Activated CD4-positive, alpha-beta memory T cell treated with anti-CD3 and anti-CD28 coated beads for 36 hours (primary cell): Measurements from ENCODE around the gene SEC11A. TPM values are rescaled to one million over a fixed set of nuclear protein-coding genes. Genes with fewer than 3 reads are reported as not detected.

Source experiments
- CTCF ChIA-PET: fragments of 350-600 bp; sonication (Branson Sonifier 250); formaldehyde crosslinking; loops from one replicate; lab custom pipeline; 2021; ENCODE audit warnings: antibody characterized with exemption, inconsistent platforms; lab: Charles Lee
- POLR2A ChIA-PET: fragments of 350-600 bp; sonication (Branson Sonifier 250); formaldehyde crosslinking; loops from one replicate; lab custom pipeline; 2021; ENCODE audit warnings: antibody characterized with exemption; lab: Charles Lee
- DNase-seq: peaks from one replicate; pipeline ENCODE4 v3.0.0-alpha.2; 2020
- H3K27ac Mint-ChIP-seq: one replicate; pipeline ENCODE4 v1.8.0; 2021; ENCODE audit warnings: mixed read lengths
- H3K27me3 Mint-ChIP-seq: one replicate; pipeline ENCODE4 v1.8.0; 2021; ENCODE audit warnings: mixed read lengths
- H3K36me3 Mint-ChIP-seq: one replicate; pipeline ENCODE4 v1.8.0; 2021; ENCODE audit warnings: mixed read lengths
- H3K4me1 Mint-ChIP-seq: one replicate; pipeline ENCODE4 v1.8.0; 2021; ENCODE audit warnings: low read depth, mixed read lengths
- H3K4me3 Mint-ChIP-seq: one replicate; pipeline ENCODE4 v1.8.0; 2021; ENCODE audit warnings: mild to moderate bottlenecking, mixed read lengths
- H3K9me3 Mint-ChIP-seq: one replicate; pipeline ENCODE4 v1.8.0; 2021; ENCODE audit warnings: mixed read lengths
- intact Hi-C: fragments of 100-400 bp; cut with micrococcal nuclease; formaldehyde crosslinking; loops from one replicate; pipeline ENCODE4 v1.15.1; 2023
- total RNA-seq, 2 experiments: library from RNA; stranded (reverse); gene quantifications; one replicate each; pipeline ENCODE4 v1.2.3, GENCODE V29; 2021

SEC11A gene
- total RNA-seq, 2 experiments from 2014 or later, result 132 to 136 TPM

DNA sequence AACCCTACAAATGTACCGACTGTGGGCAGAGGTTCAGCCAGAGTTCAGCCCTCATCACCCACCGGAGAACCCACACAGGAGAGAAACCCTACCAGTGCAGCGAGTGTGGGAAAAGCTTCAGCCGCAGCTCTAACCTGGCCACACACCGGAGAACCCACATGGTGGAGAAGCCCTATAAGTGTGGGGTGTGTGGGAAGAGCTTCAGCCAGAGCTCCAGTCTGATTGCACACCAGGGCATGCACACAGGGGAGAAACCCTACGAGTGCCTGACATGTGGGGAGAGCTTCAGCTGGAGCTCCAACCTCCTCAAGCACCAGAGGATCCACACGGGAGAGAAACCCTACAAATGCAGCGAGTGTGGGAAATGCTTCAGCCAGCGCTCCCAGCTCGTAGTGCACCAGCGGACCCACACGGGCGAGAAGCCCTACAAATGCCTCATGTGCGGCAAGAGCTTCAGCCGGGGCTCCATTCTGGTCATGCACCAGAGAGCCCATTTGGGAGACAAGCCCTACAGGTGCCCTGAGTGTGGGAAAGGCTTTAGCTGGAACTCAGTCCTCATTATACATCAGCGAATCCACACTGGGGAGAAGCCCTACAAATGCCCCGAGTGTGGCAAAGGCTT, 94.5 kb downstream of the SEC11A start:
- intact Hi-C loops, result no loop called here
- POLR2A ChIA-PET, result interaction anchor here (1.2 to 1.7 kb wide), 2 partner anchors 10 to 11 kb away, joined by 3 to 4 read pairs; no protein-coding TSS in a partner anchor

DNA sequence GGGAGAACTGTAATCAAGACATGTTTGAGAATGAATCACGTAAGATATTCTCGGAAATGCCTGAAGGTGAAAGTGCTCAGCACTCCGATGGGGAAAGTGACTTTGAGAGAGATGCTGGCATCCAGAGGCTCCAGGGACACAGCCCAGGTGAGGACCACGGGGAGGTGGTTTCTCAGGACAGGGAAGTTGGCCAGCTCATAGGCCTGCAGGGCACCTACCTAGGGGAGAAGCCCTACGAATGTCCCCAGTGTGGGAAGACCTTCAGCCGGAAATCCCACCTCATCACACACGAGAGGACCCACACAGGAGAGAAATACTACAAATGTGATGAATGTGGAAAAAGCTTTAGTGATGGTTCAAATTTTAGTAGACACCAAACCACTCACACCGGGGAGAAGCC, 95.3 kb downstream of the SEC11A start:
- ChIA-PET CTCF (interaction anchor here (1.0 to 1.2 kb wide), 2 partner anchors 9 to 21 kb away, joined by 3 read pairs; no protein-coding TSS in a partner anchor), POLR2A (interaction anchor here (1.2 to 2.1 kb wide), 3 partner anchors 10 to 16 kb away, joined by 3 to 5 read pairs (median 4); no protein-coding TSS in a partner anchor)
- H3K9me3 Mint-ChIP-seq, result peaks cover 36% of the 10 kb centered on the region
- H3K4me1 Mint-ChIP-seq, result no peaks in the 10 kb centered on the region
- no peak overlapping the region for H3K4me3 Mint-ChIP-seq
- H3K27me3 Mint-ChIP-seq, result no peaks in the 10 kb centered on the region
- intact Hi-C loops, result no loop called here
- H3K36me3 Mint-ChIP-seq, result peaks cover 46% of the 10 kb centered on the region
- H3K27ac Mint-ChIP-seq, result no peak overlapping the region
- no peak for DNase-seq

More for the DNA sequence above, 94.5 kb downstream of the SEC11A start:
- H3K9me3 Mint-ChIP-seq, result peaks cover 36% of the 10 kb centered on the region
- H3K4me1 Mint-ChIP-seq, result no peaks in the 10 kb centered on the region
- no peaks in the 10 kb centered on the region for H3K27me3 Mint-ChIP-seq
- CTCF ChIA-PET, result interaction anchor here (0.6 to 1.2 kb wide), 3 partner anchors 8 to 51 kb away, joined by 3 read pairs; no protein-coding TSS in a partner anchor
- H3K4me3 Mint-ChIP-seq, result no peak overlapping the region
- H3K36me3 Mint-ChIP-seq, result peaks cover 45% of the 10 kb centered on the region
- H3K27ac Mint-ChIP-seq, result no peak overlapping the region
- no peak for DNase-seq

Other genes starting within 250 kb of the SEC11A start
- 1 to 10 TPM; 7.5 to 9.5 TPM for gene ZSCAN2, start 115.1 kb downstream of the SEC11A start, total RNA-seq
- 10 to 100 TPM; 13.7 to 14.9 TPM for gene WDR73, start 61.9 kb downstream of the SEC11A start, total RNA-seq
- 1 to 10 TPM; 6.2 to 7.8 TPM for gene NMB, start 57.9 kb downstream of the SEC11A start, total RNA-seq
- gene ZNF592, start 32.5 kb upstream of the SEC11A start, total RNA-seq, result 10 to 100 TPM; 23.8 to 24.3 TPM
- gene ALPK3, start 101.2 kb upstream of the SEC11A start, total RNA-seq, result under 1 TPM; 0.10 to 0.12 TPM
- not detected for gene SLC28A1, start 168.5 kb upstream of the SEC11A start, total RNA-seq